GM06990 (cell line): ENCODE data around the gene INO80E.

Source experiments
- DNase-seq: peaks from one replicate; pipeline ENCODE4 v3.0.0-alpha.2; 2011; ENCODE audit not compliant: insufficient read length; ENCODE audit errors: extremely low read depth
- H3K27me3 ChIP-seq: replicated peaks from 2 replicates; pipeline ENCODE4 v1.6.0; 2011; ENCODE audit warnings: low read length; ENCODE audit not compliant: control insufficient read depth, insufficient read depth
- H3K36me3 ChIP-seq: 2 replicates; pipeline ENCODE4 v1.5.1; 2011; ENCODE audit warnings: low read length; ENCODE audit not compliant: control insufficient read depth, insufficient read depth
- H3K4me3 ChIP-seq: replicated peaks from 2 replicates; pipeline ENCODE4 v1.5.1; 2011; ENCODE audit warnings: low read depth, mild to moderate bottlenecking, control low read depth, low read length
- TF ChIP-seq, protein P1 (sequence below): IDR thresholded peaks from 2 replicates; pipeline ENCODE4 v1.5.1; 2011; ENCODE audit warnings: low read length, control low read depth, mild to moderate bottlenecking, inconsistent platforms; ENCODE audit not compliant: insufficient read depth, poor library complexity, severe bottlenecking

Gene INO80E

DNA sequence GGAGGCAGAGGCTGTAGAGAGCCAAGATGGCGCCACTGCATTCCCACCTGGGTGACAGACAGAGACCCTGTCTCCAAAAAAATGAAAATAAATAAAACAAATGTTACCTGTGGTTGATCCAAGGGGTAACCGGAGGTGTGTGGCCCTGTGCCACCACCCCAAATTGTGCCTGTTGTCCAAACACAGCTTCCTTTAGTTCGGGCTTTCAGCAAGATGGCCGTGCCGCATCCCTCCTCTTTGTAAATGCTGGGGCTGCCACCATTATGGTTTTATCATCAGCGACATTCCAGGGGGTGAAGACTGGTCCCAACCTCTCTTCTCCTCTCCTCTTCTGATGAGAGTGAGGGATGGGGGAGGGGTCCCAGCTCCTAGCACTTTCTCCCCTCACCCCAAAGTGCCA lies 26.8 kb downstream of the INO80E start, which contains the start of gene C16orf92:
Gene C16orf92, plus strand, starts transcription at position 312 of the 400 bp plus-strand sequence. CDS start 143 bp downstream, outside the sequence.
- no peak within 1 kb of the TSS for H3K4me3 ChIP-seq
- DNase-seq: no peak
- no peaks in the 10 kb centered on the region; the same call in none of the 2 replicates for H3K27me3 ChIP-seq
- no peaks in the 10 kb centered on the region for H3K36me3 ChIP-seq
- TF ChIP-seq, protein P1, sequence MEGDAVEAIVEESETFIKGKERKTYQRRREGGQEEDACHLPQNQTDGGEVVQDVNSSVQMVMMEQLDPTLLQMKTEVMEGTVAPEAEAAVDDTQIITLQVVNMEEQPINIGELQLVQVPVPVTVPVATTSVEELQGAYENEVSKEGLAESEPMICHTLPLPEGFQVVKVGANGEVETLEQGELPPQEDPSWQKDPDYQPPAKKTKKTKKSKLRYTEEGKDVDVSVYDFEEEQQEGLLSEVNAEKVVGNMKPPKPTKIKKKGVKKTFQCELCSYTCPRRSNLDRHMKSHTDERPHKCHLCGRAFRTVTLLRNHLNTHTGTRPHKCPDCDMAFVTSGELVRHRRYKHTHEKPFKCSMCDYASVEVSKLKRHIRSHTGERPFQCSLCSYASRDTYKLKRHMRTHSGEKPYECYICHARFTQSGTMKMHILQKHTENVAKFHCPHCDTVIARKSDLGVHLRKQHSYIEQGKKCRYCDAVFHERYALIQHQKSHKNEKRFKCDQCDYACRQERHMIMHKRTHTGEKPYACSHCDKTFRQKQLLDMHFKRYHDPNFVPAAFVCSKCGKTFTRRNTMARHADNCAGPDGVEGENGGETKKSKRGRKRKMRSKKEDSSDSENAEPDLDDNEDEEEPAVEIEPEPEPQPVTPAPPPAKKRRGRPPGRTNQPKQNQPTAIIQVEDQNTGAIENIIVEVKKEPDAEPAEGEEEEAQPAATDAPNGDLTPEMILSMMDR: no peak

DNA sequence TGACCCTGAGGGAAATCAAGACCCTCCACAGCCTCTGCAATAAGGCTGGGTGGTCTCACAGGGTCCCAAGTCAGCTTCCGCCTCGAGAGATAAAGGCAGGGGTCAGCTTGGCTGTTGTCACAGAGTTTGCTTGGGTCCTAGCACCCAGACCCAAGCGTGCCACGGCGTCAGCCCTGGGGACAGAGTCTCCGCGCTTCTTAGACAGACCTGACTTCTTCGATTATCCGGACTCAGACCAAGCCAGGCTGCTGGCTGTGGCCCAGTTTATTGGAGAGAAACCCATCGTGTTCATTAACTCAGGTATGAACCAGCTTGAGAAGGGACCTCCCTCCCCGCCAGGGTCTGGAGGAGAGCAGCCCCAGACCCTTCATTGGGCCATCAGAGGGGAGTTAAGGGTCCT lies 27.5 kb downstream of the INO80E start:
- no peak for DNase-seq
- TF ChIP-seq, protein P1: no peak
- Histone ChIP-seq H3K36me3 (no peaks in the 10 kb centered on the region), H3K4me3 (no peak overlapping the region), H3K27me3 (no peaks in the 10 kb centered on the region; the same call in none of the 2 replicates)

DNA sequence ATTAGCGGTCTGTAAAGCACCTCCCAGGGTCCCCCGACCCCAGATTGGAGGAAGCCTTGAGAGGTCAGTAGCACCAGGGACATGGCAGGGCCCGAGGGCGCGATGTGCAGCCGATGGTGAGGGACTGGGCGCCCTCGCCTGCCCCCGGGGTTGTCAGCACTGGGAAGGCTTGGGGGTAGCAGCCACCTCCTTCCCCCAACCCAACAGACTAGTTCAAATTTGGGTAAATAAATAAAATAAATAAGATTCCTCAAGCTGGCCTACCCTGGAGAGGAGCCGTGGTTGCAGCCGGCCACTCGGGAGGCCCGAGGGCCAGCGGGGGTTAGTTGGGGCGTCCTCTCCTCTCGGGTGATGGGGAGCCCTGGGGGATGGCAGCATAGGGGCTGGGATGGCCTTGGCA lies 28.4 kb downstream of the INO80E start:
- no peak overlapping the region for H3K4me3 ChIP-seq
- H3K27me3 ChIP-seq: no peaks in the 10 kb centered on the region; the same call in none of the 2 replicates
- TF ChIP-seq, protein P1: no peak
- no peak for DNase-seq
- H3K36me3 ChIP-seq: no peaks in the 10 kb centered on the region

DNA sequence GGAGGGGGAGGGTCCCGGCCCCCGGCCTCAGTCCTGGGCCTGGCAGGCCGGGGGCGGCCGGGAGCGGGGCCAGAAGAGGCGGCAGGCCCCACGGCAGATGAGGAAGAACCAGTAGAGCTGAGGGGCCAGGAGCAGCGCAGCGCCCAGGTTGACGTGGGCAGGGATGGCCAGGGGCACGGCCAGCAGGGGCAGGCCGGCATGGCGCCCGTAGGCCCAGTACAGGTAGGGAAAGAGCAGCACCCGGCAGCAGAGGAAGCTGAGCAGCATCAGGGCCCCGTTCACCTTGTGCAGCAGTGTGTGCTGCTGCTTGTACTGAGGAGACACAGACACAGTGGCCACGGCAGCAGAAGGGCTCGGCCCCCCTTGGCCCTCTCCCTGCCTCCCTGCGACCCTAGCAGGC lies 29.1 kb downstream of the INO80E start:
- H3K4me3 ChIP-seq: no peak overlapping the region
- DNase-seq: no peak
- H3K36me3 ChIP-seq: no peaks in the 10 kb centered on the region
- TF ChIP-seq, protein P1: no peak
- no peaks in the 10 kb centered on the region; the same call in none of the 2 replicates for H3K27me3 ChIP-seq

DNA sequence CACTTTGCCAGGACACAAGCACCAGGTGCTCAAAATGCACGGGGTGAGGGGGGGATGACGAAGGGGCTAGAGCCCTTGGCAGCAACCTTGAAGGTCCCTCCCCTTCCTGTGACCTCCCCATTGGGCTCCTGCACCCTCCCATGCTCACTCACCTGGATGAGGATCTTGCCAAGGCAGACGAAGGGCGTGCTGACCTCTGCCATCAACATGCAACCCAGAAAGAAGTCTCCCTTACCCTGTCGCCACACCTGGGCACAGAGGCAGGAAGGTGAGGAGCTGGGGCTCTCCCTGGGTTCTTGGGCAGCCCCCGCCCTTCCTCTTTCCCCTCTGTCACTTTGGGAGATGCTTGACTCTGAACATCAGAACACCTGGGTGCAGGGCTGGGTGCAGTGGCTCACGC lies 29.5 kb downstream of the INO80E start:
- DNase-seq: no peak
- TF ChIP-seq, protein P1: no peak

DNA sequence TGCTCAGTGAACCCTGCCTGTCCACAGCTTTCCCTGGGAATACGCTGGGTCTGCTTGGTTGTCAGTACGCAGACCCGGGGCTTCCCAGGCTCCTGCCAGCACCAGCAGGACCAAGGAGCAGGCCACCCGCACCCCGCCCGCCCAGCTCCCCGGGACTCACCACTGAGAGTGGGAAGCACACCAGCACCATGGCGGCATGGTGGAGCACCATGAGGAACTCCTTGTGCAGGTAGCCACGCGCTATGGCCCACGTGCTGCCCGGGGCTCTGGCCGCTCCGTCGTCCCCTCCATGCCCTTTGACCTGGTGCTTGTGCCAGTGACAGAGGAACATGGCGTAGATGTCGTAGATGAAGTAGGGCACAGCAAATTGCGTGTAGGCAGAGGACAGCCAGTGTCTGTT lies 30.4 kb downstream of the INO80E start:
- H3K27me3 ChIP-seq: no peaks in the 10 kb centered on the region; the same call in none of the 2 replicates
- H3K36me3 ChIP-seq: no peaks in the 10 kb centered on the region
- DNase-seq: no peak
- TF ChIP-seq, protein P1: no peak
- no peak overlapping the region for H3K4me3 ChIP-seq

More for the DNA sequence above, 29.5 kb downstream of the INO80E start:
- Histone ChIP-seq H3K4me3 (no peak overlapping the region), H3K36me3 (no peaks in the 10 kb centered on the region), H3K27me3 (no peaks in the 10 kb centered on the region; the same call in none of the 2 replicates)
